ENCODE results near the gene PRKG1. TPM values are rescaled to one million over a fixed set of nuclear protein-coding genes. Genes with fewer than 3 reads are reported as not detected.

The PRKG1 gene
- total RNA-seq, 1 donor from 2014 or later = 0.17 TPM

DNA sequence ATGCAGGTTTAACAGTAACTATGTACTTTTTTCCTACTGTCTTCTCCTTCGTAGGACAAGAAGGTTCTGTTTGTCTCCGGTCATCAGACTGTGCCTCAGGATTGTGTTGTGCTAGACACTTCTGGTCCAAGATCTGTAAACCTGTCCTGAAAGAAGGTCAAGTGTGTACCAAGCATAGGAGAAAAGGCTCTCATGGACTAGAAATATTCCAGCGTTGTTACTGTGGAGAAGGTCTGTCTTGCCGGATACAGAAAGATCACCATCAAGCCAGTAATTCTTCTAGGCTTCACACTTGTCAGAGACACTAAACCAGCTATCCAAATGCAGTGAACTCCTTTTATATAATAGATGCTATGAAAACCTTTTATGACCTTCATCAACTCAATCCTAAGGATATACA, 1242.2 kb downstream of the PRKG1 start:
- DNase-seq (ENCODE audit: low read depth) = no peak
- TF ChIP-seq CTCF (conservative IDR thresholded peaks at IDR 0.05; ENCODE audit: low read depth, low read length) = no peak
- H3K4me3 ChIP-seq (ENCODE audit: low read depth, low read length) = no peak overlapping the region

- no peak overlapping the region for H3K4me3 ChIP-seq (ENCODE audit: low read depth, low read length)
- no peak for TF ChIP-seq CTCF (conservative IDR thresholded peaks at IDR 0.05; ENCODE audit: low read depth, low read length)
- DNase-seq (ENCODE audit: low read depth) = no peak
Measured at GRCh38 chr10:52318136-52318701, 1243.9 kb downstream of the PRKG1 start.

GRCh38 chr10:52318822-52319464, 1244.7 kb downstream of the PRKG1 start:
- H3K4me3 ChIP-seq (ENCODE audit: low read depth, low read length) = no peak overlapping the region
- TF ChIP-seq CTCF (conservative IDR thresholded peaks at IDR 0.05; ENCODE audit: low read depth, low read length) = no peak
- no peak for DNase-seq (ENCODE audit: low read depth)

- no peak for TF ChIP-seq CTCF (conservative IDR thresholded peaks at IDR 0.05; ENCODE audit: low read depth, low read length)
- H3K4me3 ChIP-seq (ENCODE audit: low read depth, low read length) = no peak overlapping the region
- no peak for DNase-seq (ENCODE audit: low read depth)
Measured at GRCh38 chr10:52319926-52320325, 1245.6 kb downstream of the PRKG1 start.

DNA sequence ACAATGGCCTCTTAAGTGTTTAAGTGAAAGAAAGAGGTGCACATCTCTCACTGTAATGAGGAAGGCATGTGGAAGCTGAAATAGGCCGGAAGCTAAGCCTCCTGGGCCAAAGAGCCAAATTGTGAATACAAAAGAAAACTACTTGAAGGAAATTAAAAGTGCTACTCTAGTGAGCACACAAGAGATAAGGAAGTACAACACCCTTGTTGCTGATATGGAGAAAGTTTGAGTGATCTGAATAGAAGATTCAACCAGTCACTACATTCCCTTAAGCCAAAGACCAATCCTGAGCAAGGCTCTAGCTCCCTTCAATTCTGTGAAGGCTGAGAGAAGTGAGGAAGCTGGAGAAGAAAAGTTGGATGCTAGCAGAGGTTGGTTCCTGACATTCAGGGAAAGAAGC, 1248.0 kb downstream of the PRKG1 start:
- no peak overlapping the region for H3K4me3 ChIP-seq (ENCODE audit: low read depth, low read length)
- no peak for TF ChIP-seq CTCF (conservative IDR thresholded peaks at IDR 0.05; ENCODE audit: low read depth, low read length)
- DNase-seq (ENCODE audit: low read depth) = no peak

- no peak for TF ChIP-seq CTCF (conservative IDR thresholded peaks at IDR 0.05; ENCODE audit: low read depth, low read length)
- DNase-seq (ENCODE audit: low read depth) = no peak
- H3K4me3 ChIP-seq (ENCODE audit: low read depth, low read length) = no peak overlapping the region
Measured at GRCh38 chr10:52322936-52323335, 1248.6 kb downstream of the PRKG1 start.

DNA sequence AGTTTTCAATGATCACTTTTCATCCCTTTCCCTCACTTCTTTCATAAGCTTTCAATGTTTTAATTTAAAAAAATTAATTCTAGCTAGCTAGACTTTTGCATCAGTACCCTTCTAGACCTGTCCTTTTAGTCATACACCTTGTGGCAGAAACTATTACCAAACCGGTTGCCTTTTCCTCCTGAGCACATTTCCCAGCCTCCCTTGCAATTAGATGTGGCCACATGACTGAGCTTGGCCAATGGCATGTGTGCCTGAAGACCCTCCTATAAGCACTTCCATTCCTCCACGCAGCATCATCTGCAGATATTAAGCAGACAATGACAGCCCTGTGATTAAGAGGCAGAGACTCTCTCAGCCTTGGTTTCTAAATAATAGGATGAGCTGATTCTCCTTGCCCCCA, 1252.1 kb downstream of the PRKG1 start:
- TF ChIP-seq CTCF (conservative IDR thresholded peaks at IDR 0.05; ENCODE audit: low read depth, low read length) = no peak
- no peak overlapping the region for H3K4me3 ChIP-seq (ENCODE audit: low read depth, low read length)
- no peak for DNase-seq (ENCODE audit: low read depth)

All from epithelial cell of proximal tubule (primary cell).